SK-N-SH treated with all-trans-retinoic acid at 6 μM for 48 hours (cell line): Measurements from ENCODE around the gene RPEL1.

Source experiments
- GLIS3 ChIP-seq: fragments of 250-450 bp; sonication (Bioruptor Pico); IDR thresholded peaks from 2 replicates; pipeline ENCODE4 v1.5.0; 2020; ENCODE audit warnings: mild to moderate bottlenecking, moderate library complexity
- ISL1 ChIP-seq: fragments of 250-450 bp; sonication (Bioruptor Pico); IDR thresholded peaks from 2 replicates; pipeline ENCODE4 v2.1.2; 2022; ENCODE audit warnings: mild to moderate bottlenecking, moderate library complexity
- PATZ1 ChIP-seq: fragments of 250-450 bp; sonication (Bioruptor Pico); IDR thresholded peaks from 2 replicates; pipeline ENCODE4 v1.8.0; 2020; ENCODE audit warnings: mild to moderate bottlenecking, moderate library complexity, borderline replicate concordance
- TCF4 ChIP-seq: fragments of 250-450 bp; sonication (Bioruptor Pico); IDR thresholded peaks from 2 replicates; pipeline ENCODE4 v1.8.0; 2021; ENCODE audit warnings: mild to moderate bottlenecking, moderate library complexity, borderline replicate concordance
- TOX ChIP-seq: fragments of 250-450 bp; sonication (Bioruptor Pico); IDR thresholded peaks from 2 replicates; pipeline ENCODE4 v1.8.0; 2021; ENCODE audit warnings: mild to moderate bottlenecking, moderate library complexity, borderline replicate concordance
- ZFP3 ChIP-seq: fragments of 250-450 bp; sonication (Bioruptor Pico); IDR thresholded peaks from 2 replicates; pipeline ENCODE4 v1.5.0; 2020; ENCODE audit warnings: mild to moderate bottlenecking, moderate library complexity
- ZNF70 ChIP-seq: fragments of 450-650 bp; formaldehyde crosslinking; IDR thresholded peaks from 2 replicates; pipeline ENCODE4 v1.5.0; 2020; ENCODE audit warnings: mild to moderate bottlenecking, moderate library complexity
- ZNF8 ChIP-seq: fragments of 450-650 bp; formaldehyde crosslinking; IDR thresholded peaks from 2 replicates; pipeline ENCODE4 v1.5.0; 2020; ENCODE audit warnings: mild to moderate bottlenecking, moderate library complexity
- TF ChIP-seq, protein P1 (sequence below): fragments of 250-450 bp; sonication (Bioruptor Pico); IDR thresholded peaks from 2 replicates; pipeline ENCODE4 v1.8.0; 2021; ENCODE audit warnings: low read depth, mild to moderate bottlenecking, moderate library complexity, borderline replicate concordance
- TF ChIP-seq, protein P2 (sequence below): fragments of 250-450 bp; sonication (Bioruptor Pico); IDR thresholded peaks from 2 replicates; pipeline ENCODE4 v1.5.1; 2021; ENCODE audit warnings: mild to moderate bottlenecking, moderate library complexity

- TF ChIP-seq, protein P1, sequence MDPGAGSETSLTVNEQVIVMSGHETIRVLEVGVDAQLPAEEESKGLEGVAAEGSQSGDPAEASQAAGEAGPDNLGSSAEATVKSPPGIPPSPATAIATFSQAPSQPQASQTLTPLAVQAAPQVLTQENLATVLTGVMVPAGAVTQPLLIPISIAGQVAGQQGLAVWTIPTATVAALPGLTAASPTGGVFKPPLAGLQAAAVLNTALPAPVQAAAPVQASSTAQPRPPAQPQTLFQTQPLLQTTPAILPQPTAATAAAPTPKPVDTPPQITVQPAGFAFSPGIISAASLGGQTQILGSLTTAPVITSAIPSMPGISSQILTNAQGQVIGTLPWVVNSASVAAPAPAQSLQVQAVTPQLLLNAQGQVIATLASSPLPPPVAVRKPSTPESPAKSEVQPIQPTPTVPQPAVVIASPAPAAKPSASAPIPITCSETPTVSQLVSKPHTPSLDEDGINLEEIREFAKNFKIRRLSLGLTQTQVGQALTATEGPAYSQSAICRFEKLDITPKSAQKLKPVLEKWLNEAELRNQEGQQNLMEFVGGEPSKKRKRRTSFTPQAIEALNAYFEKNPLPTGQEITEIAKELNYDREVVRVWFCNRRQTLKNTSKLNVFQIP (CRISPR knock-in tag) = no peak
- TF ChIP-seq ZFP3 (CRISPR knock-in tag) (no peak), GLIS3 (CRISPR knock-in tag) (no peak), ISL1 (CRISPR knock-in tag) (no peak), PATZ1 (CRISPR knock-in tag) (no peak), TOX (CRISPR knock-in tag) (no peak), ZNF8 (CRISPR knock-in tag) (no peak), ZNF70 (CRISPR knock-in tag) (no peak), TCF4 (CRISPR knock-in tag) (no peak)
- TF ChIP-seq, protein P2, sequence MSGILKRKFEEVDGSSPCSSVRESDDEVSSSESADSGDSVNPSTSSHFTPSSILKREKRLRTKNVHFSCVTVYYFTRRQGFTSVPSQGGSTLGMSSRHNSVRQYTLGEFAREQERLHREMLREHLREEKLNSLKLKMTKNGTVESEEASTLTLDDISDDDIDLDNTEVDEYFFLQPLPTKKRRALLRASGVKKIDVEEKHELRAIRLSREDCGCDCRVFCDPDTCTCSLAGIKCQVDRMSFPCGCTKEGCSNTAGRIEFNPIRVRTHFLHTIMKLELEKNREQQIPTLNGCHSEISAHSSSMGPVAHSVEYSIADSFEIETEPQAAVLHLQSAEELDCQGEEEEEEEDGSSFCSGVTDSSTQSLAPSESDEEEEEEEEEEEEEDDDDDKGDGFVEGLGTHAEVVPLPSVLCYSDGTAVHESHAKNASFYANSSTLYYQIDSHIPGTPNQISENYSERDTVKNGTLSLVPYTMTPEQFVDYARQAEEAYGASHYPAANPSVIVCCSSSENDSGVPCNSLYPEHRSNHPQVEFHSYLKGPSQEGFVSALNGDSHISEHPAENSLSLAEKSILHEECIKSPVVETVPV (CRISPR knock-in tag) = no peak
Observed at GRCh38 chr10:103259989-103260388, 14.3 kb downstream of the RPEL1 start.
